OCI-LY3 (cell line): ENCODE results near the gene GIPC1.
A peak's percentile ranks its signal among the peaks of the same experiment; 100 is the strongest.

Source experiments
- EZH2phosphoT487 ChIP-seq: fragments of 200-600 bp; shearing (Covaris generic); IDR thresholded peaks from 2 replicates; pipeline ENCODE4 v1.6.1; 2018; ENCODE audit warnings: antibody characterized with exemption, mixed run types, low read depth
- TF ChIP-seq, protein P1 (sequence below): fragments of 200-600, 300-600 bp; sonication (generic); IDR thresholded peaks from 2 replicates; pipeline ENCODE4 v1.5.1; 2014; ENCODE audit warnings: antibody characterized with exemption, low read length, low read depth

DNA sequence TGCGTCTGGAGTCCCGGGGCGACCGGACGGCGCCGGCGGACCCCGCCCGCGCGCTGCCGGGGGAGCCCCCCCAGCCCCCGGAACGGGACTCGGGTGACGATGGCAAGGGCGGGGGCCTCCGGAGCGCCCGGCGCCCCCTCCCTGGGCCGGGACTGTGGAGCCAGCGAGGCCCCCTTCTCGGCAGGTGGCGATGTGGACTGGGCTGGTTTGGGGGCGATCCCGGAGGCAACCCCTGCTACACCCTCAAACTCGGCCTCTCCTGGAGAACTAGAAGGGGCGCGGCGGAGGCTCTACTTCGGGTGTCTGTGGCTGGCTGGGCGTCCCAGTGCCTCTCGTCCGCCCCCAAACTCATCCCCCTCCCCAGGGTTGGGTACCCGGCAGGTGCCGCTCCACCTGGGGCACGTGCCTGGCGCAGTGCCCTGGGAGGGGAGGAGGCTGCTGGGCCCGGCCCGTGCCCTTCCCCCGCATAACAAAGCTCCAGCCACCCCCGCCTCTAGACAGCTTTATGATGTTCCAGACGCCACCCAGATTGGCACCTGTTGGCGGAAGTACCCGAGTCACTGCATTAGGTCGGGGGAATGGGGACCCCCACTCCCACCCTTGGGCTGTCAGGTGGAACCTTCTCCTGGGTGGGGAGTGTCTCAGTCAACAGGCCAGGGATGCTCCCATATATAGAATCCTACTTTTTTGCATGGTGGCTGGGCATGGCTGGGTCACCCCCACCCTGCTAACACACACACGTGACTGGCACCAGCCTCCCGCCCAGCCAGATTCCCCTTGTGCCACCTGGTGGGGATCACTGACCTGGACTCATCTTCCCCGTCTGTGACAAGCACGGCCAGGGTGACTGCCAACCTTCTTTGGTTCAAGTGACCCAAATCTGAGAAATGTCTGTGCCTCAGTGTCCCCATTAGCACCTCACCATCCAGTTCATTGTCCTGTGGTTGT lies 62.1 kb downstream of the GIPC1 start:
- TF ChIP-seq EZH2phosphoT487, result no peak
- TF ChIP-seq, protein P1, sequence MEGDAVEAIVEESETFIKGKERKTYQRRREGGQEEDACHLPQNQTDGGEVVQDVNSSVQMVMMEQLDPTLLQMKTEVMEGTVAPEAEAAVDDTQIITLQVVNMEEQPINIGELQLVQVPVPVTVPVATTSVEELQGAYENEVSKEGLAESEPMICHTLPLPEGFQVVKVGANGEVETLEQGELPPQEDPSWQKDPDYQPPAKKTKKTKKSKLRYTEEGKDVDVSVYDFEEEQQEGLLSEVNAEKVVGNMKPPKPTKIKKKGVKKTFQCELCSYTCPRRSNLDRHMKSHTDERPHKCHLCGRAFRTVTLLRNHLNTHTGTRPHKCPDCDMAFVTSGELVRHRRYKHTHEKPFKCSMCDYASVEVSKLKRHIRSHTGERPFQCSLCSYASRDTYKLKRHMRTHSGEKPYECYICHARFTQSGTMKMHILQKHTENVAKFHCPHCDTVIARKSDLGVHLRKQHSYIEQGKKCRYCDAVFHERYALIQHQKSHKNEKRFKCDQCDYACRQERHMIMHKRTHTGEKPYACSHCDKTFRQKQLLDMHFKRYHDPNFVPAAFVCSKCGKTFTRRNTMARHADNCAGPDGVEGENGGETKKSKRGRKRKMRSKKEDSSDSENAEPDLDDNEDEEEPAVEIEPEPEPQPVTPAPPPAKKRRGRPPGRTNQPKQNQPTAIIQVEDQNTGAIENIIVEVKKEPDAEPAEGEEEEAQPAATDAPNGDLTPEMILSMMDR, result peak; percentile 30
